CD4-positive, alpha-beta memory T cell (primary cell): ENCODE data around the gene MRPS9. TPM values are rescaled to one million over a fixed set of nuclear protein-coding genes. Genes with fewer than 3 reads are reported as not detected.
A peak's percentile ranks its signal among the peaks of the same experiment; 100 is the strongest.

ENCODE experiments used
- CTCF ChIA-PET: fragments of 350-600 bp; sonication (Branson Sonifier 250); formaldehyde crosslinking; loops from one replicate; lab custom pipeline; 2021; ENCODE audit warnings: inconsistent platforms; ENCODE audit not compliant: partially characterized antibody; lab: Charles Lee
- POLR2A ChIA-PET: fragments of 350-600 bp; sonication (Branson Sonifier 250); formaldehyde crosslinking; loops from one replicate; lab custom pipeline; 2021; ENCODE audit not compliant: partially characterized antibody; lab: Charles Lee
- DNase-seq, 5 donors: peaks; one replicate each; pipeline versions ENCODE4 v3.0.0 to v3.0.0-alpha.2; 2020 to 2022; ENCODE audit warnings: mixed read lengths in 1 of 5
- H3K27ac ChIP-seq: one replicate; pipeline ENCODE4 v1.7.0; 2013; ENCODE audit warnings: low read depth, low read length
- H3K27me3 ChIP-seq: 2 replicates; pipeline ENCODE4 v1.7.0; 2013; ENCODE audit warnings: mild to moderate bottlenecking, low read length, moderate library complexity; ENCODE audit not compliant: insufficient read depth
- H3K36me3 ChIP-seq: 2 replicates; pipeline ENCODE4 v1.7.0; 2013; ENCODE audit warnings: mild to moderate bottlenecking, low read length, moderate library complexity; ENCODE audit not compliant: insufficient read depth
- H3K4me1 ChIP-seq: 2 replicates; pipeline ENCODE4 v1.7.0; 2013; ENCODE audit warnings: mild to moderate bottlenecking, low read length, moderate library complexity; ENCODE audit not compliant: insufficient read depth
- H3K4me3 ChIP-seq, 2 donors: one replicate each; pipeline ENCODE4 v1.7.0; 2013; ENCODE audit warnings: low read length in 2 of 2, mild to moderate bottlenecking in 1 of 2
- H3K9me3 ChIP-seq, 2 donors: one replicate each; pipeline ENCODE4 v1.7.0; 2013; ENCODE audit warnings: low read length in 2 of 2, control low read depth in 1 of 2; ENCODE audit not compliant: control insufficient read depth in 1 of 2
- H3K27ac Mint-ChIP-seq, 7 donors: one replicate each; pipeline ENCODE4 v1.8.0; 2020 to 2021; ENCODE audit warnings: mixed read lengths in 7 of 7, mild to moderate bottlenecking in 6 of 7, inconsistent platforms in 3 of 7, moderate library complexity in 3 of 7
- H3K27me3 Mint-ChIP-seq, 2 donors: one replicate each; pipeline ENCODE4 v1.8.0; 2020 to 2021; ENCODE audit warnings: mixed read lengths in 2 of 2
- H3K36me3 Mint-ChIP-seq, 2 donors: one replicate each; pipeline ENCODE4 v1.8.0; 2020 to 2021; ENCODE audit warnings: mixed read lengths in 2 of 2, inconsistent platforms in 1 of 2, mild to moderate bottlenecking in 1 of 2
- H3K4me1 Mint-ChIP-seq, 4 donors: one replicate each; pipeline ENCODE4 v1.8.0; 2020 to 2021; ENCODE audit warnings: mixed read lengths in 4 of 4, mild to moderate bottlenecking in 1 of 4
- H3K4me3 Mint-ChIP-seq, 8 donors: one replicate each; pipeline ENCODE4 v1.8.0; 2020 to 2021; ENCODE audit warnings: mixed read lengths in 8 of 8, mild to moderate bottlenecking in 7 of 8, moderate library complexity in 6 of 8, inconsistent platforms in 3 of 8
- H3K9me3 Mint-ChIP-seq, 8 donors: one replicate each; pipeline ENCODE4 v1.8.0; 2020 to 2021; ENCODE audit warnings: mixed read lengths in 8 of 8, mild to moderate bottlenecking in 5 of 8, inconsistent platforms in 3 of 8, moderate library complexity in 1 of 8
- intact Hi-C: fragments of 100-400 bp; cut with micrococcal nuclease; formaldehyde crosslinking; loops from one replicate; pipeline ENCODE4 v1.15.1; 2023
- polyA plus RNA-seq, 2 donors: library from polyadenylated mRNA; unstranded; fragments of 300-500 nt; fragmentation: Illumina TruSeq; gene quantifications; one replicate each; pipeline ENCODE4 v1.2.3, GENCODE V29; 2021
- total RNA-seq, 2 experiments: library from RNA; stranded (reverse); gene quantifications; one replicate each; pipeline ENCODE4 v1.2.3, GENCODE V29; 2021

MRPS9 gene
- total and polyA plus RNA-seq, 4 experiments from 2014 or later = 20.1 to 31.0 (median 21.4) TPM

GRCh38 chr2:105104208-105104731 lies 66.4 kb downstream of the MRPS9 start:
- Histone ChIP-seq H3K9me3 (no peaks in the 10 kb centered on the region), H3K27me3 (no peaks in the 10 kb centered on the region), H3K27ac (no peak overlapping the region), H3K4me3 (no peak overlapping the region), H3K36me3 (peaks cover 10% of the 10 kb centered on the region), H3K4me1 (no peaks in the 10 kb centered on the region)
- ChIA-PET POLR2A (no interaction called here), CTCF (interaction anchor here (2.7 kb wide), 1 partner anchor 10 kb away, joined by 16 read pairs; no protein-coding TSS in a partner anchor)
- peaks cover 37 to 46% of the 10 kb centered on the region in 2 donors for H3K36me3 Mint-ChIP-seq
- no peaks in the 10 kb centered on the region for H3K27me3 Mint-ChIP-seq
- intact Hi-C loops = no loop called here
- no peak overlapping the region for H3K27ac Mint-ChIP-seq
- H3K4me3 Mint-ChIP-seq = no peak overlapping the region
- H3K4me1 Mint-ChIP-seq = peaks cover 0 to 4% (median 0%) of the 10 kb centered on the region in 4 donors
- no peak for DNase-seq
- H3K9me3 Mint-ChIP-seq = no peaks in the 10 kb centered on the region

DNA sequence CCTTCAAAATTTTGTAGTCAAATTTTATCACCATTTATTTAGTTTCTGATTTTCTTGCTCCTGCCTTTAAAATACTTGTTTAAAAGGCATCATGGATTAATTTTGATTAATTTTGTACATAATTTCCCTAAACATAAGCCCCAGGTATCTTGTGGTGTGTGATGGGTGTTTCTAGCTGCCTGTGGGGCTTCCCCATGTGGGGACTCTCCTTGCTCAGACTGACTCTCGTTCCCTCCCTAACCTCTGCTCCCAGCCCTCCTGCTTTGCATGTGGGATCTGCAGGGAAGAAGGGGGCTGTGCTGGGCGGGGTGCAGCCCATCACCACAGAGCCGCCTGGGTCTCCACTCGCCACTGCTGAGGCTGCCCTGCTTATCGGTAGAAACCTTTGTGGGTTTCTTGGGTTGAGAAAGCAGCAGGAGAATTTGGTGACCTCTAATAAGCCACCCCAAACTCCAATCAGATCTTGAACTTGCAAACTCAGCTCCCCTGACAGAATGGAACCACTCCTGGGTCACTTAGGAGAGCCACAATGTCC lies 72.5 kb downstream of the MRPS9 start:
- intact Hi-C loops = no loop called here
- H3K27ac Mint-ChIP-seq = peak overlapping the region in 1 of 7 donors; percentile 31
- POLR2A ChIA-PET = no interaction called here

GRCh38 chr2:105111365-105112150 lies 73.7 kb downstream of the MRPS9 start:
- intact Hi-C loops = no loop called here
- ChIA-PET POLR2A (no interaction called here), CTCF (interaction anchor here (1.0 to 2.5 kb wide), 5 partner anchors 9 to 127 kb away, joined by 3 to 8 read pairs (median 4); no protein-coding TSS in a partner anchor)
- no peak overlapping the region for H3K27ac ChIP-seq
- H3K36me3 Mint-ChIP-seq = peaks cover 1 to 9% of the 10 kb centered on the region in 2 donors
- H3K36me3 ChIP-seq = no peaks in the 10 kb centered on the region
- no peak for DNase-seq
- no peaks in the 10 kb centered on the region for H3K4me1 Mint-ChIP-seq
- peak overlapping the region in 1 of 7 donors; percentile 42 for H3K27ac Mint-ChIP-seq
- H3K4me3 Mint-ChIP-seq = no peak overlapping the region
- no peaks in the 10 kb centered on the region for H3K27me3 ChIP-seq
- no peaks in the 10 kb centered on the region for H3K9me3 Mint-ChIP-seq
- no peak overlapping the region for H3K4me3 ChIP-seq
- no peaks in the 10 kb centered on the region for H3K27me3 Mint-ChIP-seq
- H3K4me1 ChIP-seq = no peaks in the 10 kb centered on the region
- H3K9me3 ChIP-seq = no peaks in the 10 kb centered on the region

More for the DNA sequence above, 72.5 kb downstream of the MRPS9 start:
- Histone ChIP-seq H3K4me1 (no peaks in the 10 kb centered on the region), H3K27me3 (no peaks in the 10 kb centered on the region), H3K36me3 (no peaks in the 10 kb centered on the region), H3K27ac (no peak overlapping the region), H3K4me3 (no peak overlapping the region), H3K9me3 (no peaks in the 10 kb centered on the region)
- H3K4me1 Mint-ChIP-seq = no peaks in the 10 kb centered on the region
- CTCF ChIA-PET = interaction anchor here (1.6 to 2.5 kb wide), 3 partner anchors 10 to 128 kb away, joined by 4 to 8 read pairs (median 6); no protein-coding TSS in a partner anchor
- peaks cover 1 to 9% of the 10 kb centered on the region in 2 donors for H3K36me3 Mint-ChIP-seq
- H3K4me3 Mint-ChIP-seq = no peak overlapping the region
- no peaks in the 10 kb centered on the region for H3K9me3 Mint-ChIP-seq
- DNase-seq = no peak
- H3K27me3 Mint-ChIP-seq = no peaks in the 10 kb centered on the region

GRCh38 chr2:105112345-105112744 lies 74.5 kb downstream of the MRPS9 start:
- intact Hi-C loops = no loop called here
- no peak for DNase-seq
- ChIA-PET POLR2A (no interaction called here), CTCF (interaction anchor here (1.2 to 2.5 kb wide), 3 partner anchors 9 to 19 kb away, joined by 3 to 6 read pairs (median 4); no protein-coding TSS in a partner anchor)
- H3K27ac Mint-ChIP-seq = peak overlapping the region in 1 of 7 donors; percentile 67
- no peaks in the 10 kb centered on the region for H3K9me3 Mint-ChIP-seq
- peaks cover 1 to 3% of the 10 kb centered on the region in 2 donors for H3K36me3 Mint-ChIP-seq
- no peaks in the 10 kb centered on the region for H3K27me3 Mint-ChIP-seq
- Histone ChIP-seq H3K36me3 (no peaks in the 10 kb centered on the region), H3K27ac (no peak overlapping the region), H3K4me3 (no peak overlapping the region), H3K9me3 (no peaks in the 10 kb centered on the region), H3K27me3 (no peaks in the 10 kb centered on the region), H3K4me1 (no peaks in the 10 kb centered on the region)
- H3K4me1 Mint-ChIP-seq = no peaks in the 10 kb centered on the region
- no peak overlapping the region for H3K4me3 Mint-ChIP-seq

- Mint-ChIP-seq H3K9me3 (no peaks in the 10 kb centered on the region), H3K27ac (no peak overlapping the region), H3K27me3 (no peaks in the 10 kb centered on the region), H3K4me1 (no peaks in the 10 kb centered on the region), H3K4me3 (no peak overlapping the region), H3K36me3 (no peaks in the 10 kb centered on the region)
- H3K4me1 ChIP-seq = no peaks in the 10 kb centered on the region
- intact Hi-C loops = loop anchor here (1.0 kb wide), 1 partner anchor 122 kb away; no protein-coding TSS in a partner anchor
- H3K27ac ChIP-seq = no peak overlapping the region
- no peak for DNase-seq
- H3K27me3 ChIP-seq = no peaks in the 10 kb centered on the region
- H3K36me3 ChIP-seq = no peaks in the 10 kb centered on the region
- POLR2A ChIA-PET = no interaction called here
- H3K4me3 ChIP-seq = no peak overlapping the region
- CTCF ChIA-PET = interaction anchor here (0.6 to 5.3 kb wide), 11 partner anchors 9 to 202 kb away, joined by 3 to 112 read pairs (median 5); partner anchors contain the start of gene GPR45
- H3K9me3 ChIP-seq = no peaks in the 10 kb centered on the region
Measured at GRCh38 chr2:105113616-105114291, 75.9 kb downstream of the MRPS9 start.

GRCh38 chr2:105114551-105114950 lies 76.7 kb downstream of the MRPS9 start:
- H3K27ac ChIP-seq = no peak overlapping the region
- H3K27me3 Mint-ChIP-seq = no peaks in the 10 kb centered on the region
- peak in 4 of 5 donors; percentile 10 to 29 (median 21) for DNase-seq
- ChIA-PET POLR2A (no interaction called here), CTCF (interaction anchor here (0.6 to 5.3 kb wide), 12 partner anchors 10 to 127 kb away, joined by 3 to 112 read pairs (median 6); partner anchors contain the start of gene GPR45)
- no peak overlapping the region for H3K4me3 Mint-ChIP-seq
- no peaks in the 10 kb centered on the region for H3K36me3 ChIP-seq
- no peak overlapping the region for H3K27ac Mint-ChIP-seq
- H3K4me1 ChIP-seq = no peaks in the 10 kb centered on the region
- intact Hi-C loops = loop anchor here (1.0 kb wide), 1 partner anchor 121 kb away; no protein-coding TSS in a partner anchor
- H3K4me1 Mint-ChIP-seq = no peaks in the 10 kb centered on the region
- no peaks in the 10 kb centered on the region for H3K9me3 ChIP-seq
- no peaks in the 10 kb centered on the region for H3K27me3 ChIP-seq
- peaks cover 0 to 3% of the 10 kb centered on the region in 2 donors for H3K36me3 Mint-ChIP-seq
- no peaks in the 10 kb centered on the region for H3K9me3 Mint-ChIP-seq
- no peak overlapping the region for H3K4me3 ChIP-seq
